Head of caudate nucleus (tissue), 42 donors: Measurements from ENCODE around the gene SMCO4.
"Not testable (repeated sequence)": the region's sequence is repeated elsewhere in the genome, so short reads cannot be mapped to it uniquely, and the experiment has no call there.

ENCODE experiments used
- DNase-seq, 42 donors: peaks; one replicate each; pipeline versions ENCODE4 v3.0.0 to v3.0.0-alpha.2; 2020 to 2021; ENCODE audit warnings: mixed read lengths in 7 of 42
- intact Hi-C: fragments of 100-400 bp; cut with DNase I; formaldehyde crosslinking; loops from one replicate; pipeline ENCODE4 v1.15.0; 2022

Gene SMCO4

GRCh38 chr11:93564895-93565294 is 21.7 kb upstream of the SMCO4 start:
- intact Hi-C loops: no loop called here
- DNase-seq: no peak

- DNase-seq: peak in 9 of 42 donors; percentile 7 to 65 (median 42)
- intact Hi-C loops: no loop called here
Observed at GRCh38 chr11:93563857-93564256, 20.7 kb upstream of the SMCO4 start.

- no peak for DNase-seq
- intact Hi-C loops: no loop called here
Observed at GRCh38 chr11:93560199-93560932, 17.2 kb upstream of the SMCO4 start.

- intact Hi-C loops: no loop called here
- no peak for DNase-seq
Observed at GRCh38 chr11:93559681-93560080, 16.5 kb upstream of the SMCO4 start.

GRCh38 chr11:93552874-93553273 is 9.7 kb upstream of the SMCO4 start:
- intact Hi-C loops: no loop called here
- no peak for DNase-seq

- intact Hi-C loops: no loop called here
- DNase-seq: no peak
Observed at GRCh38 chr11:93549976-93550375, 6.8 kb upstream of the SMCO4 start.

- no peak for DNase-seq
- intact Hi-C loops: no loop called here
Observed at GRCh38 chr11:93548679-93549319, 5.6 kb upstream of the SMCO4 start.

GRCh38 chr11:93547773-93548172 is 4.6 kb upstream of the SMCO4 start:
- no peak for DNase-seq
- intact Hi-C loops: no loop called here

GRCh38 chr11:93547028-93547427 is 3.8 kb upstream of the SMCO4 start:
- DNase-seq: no peak
- intact Hi-C loops: no loop called here

- intact Hi-C loops: no loop called here
Observed at GRCh38 chr11:93545566-93545965, 2.4 kb upstream of the SMCO4 start.

GRCh38 chr11:93542811-93543229 is 371 bp downstream of the SMCO4 start:
- DNase-seq: peak in 6 of 42 donors; percentile 4 to 42 (median 24)
- intact Hi-C loops: loop anchor here (5.0 kb wide), 1 partner anchor 306 kb away; no protein-coding TSS in a partner anchor

More at GRCh38 chr11:93545566-93545965, 2.4 kb upstream of the SMCO4 start:
- no peak for DNase-seq

- peak in 36 of 42 donors; percentile 9 to 78 (median 37) for DNase-seq
- intact Hi-C loops: loop anchor here (5.0 kb wide), 1 partner anchor 305 kb away; no protein-coding TSS in a partner anchor
Observed at GRCh38 chr11:93541884-93542810, 1.0 kb downstream of the SMCO4 start.

- DNase-seq: no peak
- intact Hi-C loops: loop anchor here (5.0 kb wide), 1 partner anchor 304 kb away; no protein-coding TSS in a partner anchor
Observed at GRCh38 chr11:93540896-93541553, 2.2 kb downstream of the SMCO4 start.

GRCh38 chr11:93540337-93540736 is 2.9 kb downstream of the SMCO4 start:
- no peak for DNase-seq

GRCh38 chr11:93537767-93538261 is 5.4 kb downstream of the SMCO4 start:
- peak in 30 of 42 donors; percentile 9 to 69 (median 40) for DNase-seq

More at GRCh38 chr11:93540337-93540736, 2.9 kb downstream of the SMCO4 start:
- intact Hi-C loops: loop anchor here (5.0 kb wide), 1 partner anchor 303 kb away; no protein-coding TSS in a partner anchor

GRCh38 chr11:93537049-93537448 is 6.1 kb downstream of the SMCO4 start:
- peak in 31 of 42 donors; percentile 16 to 81 (median 47) for DNase-seq
- intact Hi-C loops: no loop called here

More at GRCh38 chr11:93537767-93538261, 5.4 kb downstream of the SMCO4 start:
- intact Hi-C loops: no loop called here

- DNase-seq: no peak
- intact Hi-C loops: no loop called here
Observed at GRCh38 chr11:93536101-93536861, 6.9 kb downstream of the SMCO4 start.

GRCh38 chr11:93535578-93535977 is 7.6 kb downstream of the SMCO4 start:
- DNase-seq, intact Hi-C loops: not testable (repeated sequence)
